Measurements from ENCODE around the gene CEP20.

GRCh38 chr16:15898654-15899053 lies 10.3 kb upstream of the CEP20 start:
- TF ChIP-seq CTCF (IDR thresholded peaks at IDR 0.05) = no peak
- TF ChIP-seq EZH2 (IDR thresholded peaks at IDR 0.05) = no peak
